HL-60/S4 (cell line): ENCODE results near the gene HDAC11.

Experiments
- in situ Hi-C: fragments of 300-500 bp; cut with MboI; formaldehyde crosslinking; loops from 2 replicates; pipeline ENCODE4 v1.14.3; 2022; ENCODE audit warnings: low sequenced_read_pairs

Gene HDAC11

DNA sequence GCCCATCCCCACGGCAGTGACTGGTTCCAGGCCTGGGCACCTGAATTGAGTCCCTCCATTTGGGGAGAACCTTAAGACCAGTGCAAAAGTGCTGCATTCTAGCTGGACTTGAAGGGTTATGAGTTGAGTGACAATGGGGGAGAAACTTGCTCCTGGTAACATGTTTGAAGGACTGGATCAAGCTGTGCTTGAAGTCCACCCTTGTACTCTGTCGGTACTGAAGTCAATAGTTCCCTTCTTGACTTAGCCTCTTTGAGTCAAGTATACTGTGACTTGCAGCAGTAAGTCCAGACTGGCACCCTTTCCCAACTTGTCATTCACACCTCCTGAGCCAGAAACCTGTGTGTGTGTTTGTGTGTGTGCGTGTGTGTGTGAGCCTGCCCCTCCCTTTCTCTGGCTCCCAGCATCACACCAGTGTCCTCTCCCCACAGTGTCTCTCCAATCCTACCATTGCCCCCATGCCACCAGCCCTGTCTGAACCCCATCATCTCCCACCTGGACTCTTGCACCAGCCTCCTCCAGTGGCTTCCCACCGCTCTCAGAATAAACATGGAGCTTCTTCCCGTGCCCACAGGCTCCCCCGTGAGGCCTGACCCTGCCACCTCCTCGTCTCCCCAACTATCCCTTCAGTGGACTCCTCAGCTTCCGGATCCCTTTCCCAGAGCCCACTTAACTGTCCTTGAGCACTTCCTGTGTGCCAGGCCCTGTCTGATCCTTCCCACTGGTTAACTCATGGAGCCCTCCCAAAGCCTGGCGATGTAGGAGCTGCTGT, 58.6 kb downstream of the HDAC11 start:
- in situ Hi-C loops: no loop called here

DNA sequence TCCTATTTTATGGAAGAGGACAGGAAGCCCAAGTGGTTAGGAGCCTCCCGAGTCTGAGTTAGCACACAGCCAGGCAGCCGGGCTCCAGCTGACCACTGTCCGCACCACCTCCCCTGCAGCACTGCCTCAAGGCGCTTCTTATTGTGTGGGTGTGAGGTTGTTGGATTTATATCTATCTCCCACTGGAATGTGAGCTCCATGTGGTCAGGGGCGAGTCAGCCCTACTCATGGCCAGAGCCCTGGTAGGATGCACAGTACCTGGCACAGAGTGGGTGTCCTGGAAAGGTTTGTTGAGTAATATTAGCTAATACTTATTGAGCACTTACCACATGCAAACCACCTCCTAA, 59.2 kb downstream of the HDAC11 start:
- in situ Hi-C loops: no loop called here

DNA sequence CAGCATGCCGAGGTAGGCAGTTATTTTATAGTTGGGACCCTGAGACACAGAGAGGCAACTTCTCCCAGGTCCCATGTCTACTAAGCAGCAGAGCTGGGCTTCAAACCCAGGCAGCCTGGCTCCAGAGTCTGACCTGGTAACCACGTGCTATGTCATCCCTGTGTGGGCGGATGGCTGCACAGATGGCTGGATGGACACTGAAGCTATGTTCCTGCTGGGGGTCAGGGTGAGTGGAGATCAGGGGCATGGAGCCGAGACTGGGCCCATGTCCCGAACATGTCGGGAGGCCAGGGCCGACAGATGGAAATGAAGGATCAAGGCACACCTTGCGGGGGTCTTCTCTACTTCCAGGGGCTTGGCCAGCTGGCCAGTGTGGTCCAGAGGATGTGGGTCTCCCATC, 59.6 kb downstream of the HDAC11 start:
- in situ Hi-C loops: no loop called here

DNA sequence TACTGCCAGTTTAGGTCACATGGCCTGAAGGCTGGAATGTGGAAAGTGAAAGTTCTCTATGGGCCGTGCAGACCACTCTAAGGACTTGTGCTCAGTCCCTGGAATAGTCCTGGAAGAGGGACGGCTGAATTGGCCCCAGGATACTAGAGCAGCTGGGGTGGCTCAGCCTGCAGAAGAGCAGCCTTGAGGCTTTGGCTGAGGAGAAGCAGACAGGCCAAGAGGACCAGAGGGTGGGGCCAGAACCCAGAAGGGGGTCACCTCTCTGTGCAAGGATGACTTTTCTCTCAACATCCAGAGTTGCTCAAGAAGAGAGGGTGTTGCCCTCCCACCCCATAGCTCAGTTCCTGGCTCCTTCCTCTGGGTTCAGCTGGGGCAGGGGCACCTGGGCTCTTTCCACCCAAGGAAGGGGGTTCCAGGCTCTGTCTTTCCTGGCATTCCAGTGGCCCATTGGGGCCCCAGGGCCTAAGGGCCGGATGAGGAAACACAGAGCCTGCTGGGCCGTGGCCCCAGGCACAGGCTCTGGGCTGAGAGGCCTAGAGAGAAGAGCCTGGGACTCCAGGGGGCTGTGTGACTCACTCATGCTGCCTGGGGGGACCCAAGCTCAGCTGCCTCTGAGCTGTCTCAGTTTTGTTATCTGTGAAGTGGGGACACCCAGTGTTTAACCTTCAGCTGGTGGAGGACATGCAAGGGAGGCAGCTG, 60.3 kb downstream of the HDAC11 start:
- in situ Hi-C loops: no loop called here

DNA sequence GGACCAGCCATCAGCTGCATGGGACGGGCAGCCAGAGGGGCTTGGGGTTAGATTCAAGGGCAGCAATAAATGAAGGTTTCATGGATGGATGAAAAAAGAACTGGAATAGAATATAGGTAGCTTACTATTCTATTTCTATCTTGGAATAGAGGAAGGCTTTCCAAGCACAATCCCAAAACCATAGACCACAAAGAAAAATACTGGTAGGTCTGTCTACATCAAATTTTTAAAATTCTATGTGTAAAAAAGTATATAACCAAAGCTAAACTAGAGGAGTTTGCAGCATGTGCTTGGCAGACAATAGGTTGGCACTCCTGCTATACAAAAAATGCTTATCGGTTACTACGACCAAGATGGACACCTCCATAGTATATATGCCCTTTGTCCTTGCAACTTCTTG, 61.6 kb downstream of the HDAC11 start:
- in situ Hi-C loops: no loop called here

DNA sequence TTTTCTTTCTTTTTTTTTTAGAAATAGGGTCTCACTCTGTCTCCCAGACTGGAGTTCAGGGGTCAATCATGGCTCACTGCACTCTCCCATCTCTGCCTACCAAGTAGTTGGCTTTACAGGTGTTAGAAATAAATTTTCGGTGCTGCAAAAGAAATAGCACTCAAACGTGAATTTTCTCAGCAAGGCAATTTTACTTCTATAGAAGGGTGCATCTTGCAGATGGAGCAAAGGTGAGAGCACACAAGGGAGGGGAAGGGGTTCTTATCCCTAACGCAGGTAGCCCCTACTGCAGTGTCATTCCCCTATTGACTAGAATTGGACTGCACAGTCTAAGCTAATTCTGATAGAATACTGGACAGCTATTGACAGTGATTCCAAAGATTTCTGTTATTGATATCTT, 62.0 kb downstream of the HDAC11 start:
- in situ Hi-C loops: no loop called here

DNA sequence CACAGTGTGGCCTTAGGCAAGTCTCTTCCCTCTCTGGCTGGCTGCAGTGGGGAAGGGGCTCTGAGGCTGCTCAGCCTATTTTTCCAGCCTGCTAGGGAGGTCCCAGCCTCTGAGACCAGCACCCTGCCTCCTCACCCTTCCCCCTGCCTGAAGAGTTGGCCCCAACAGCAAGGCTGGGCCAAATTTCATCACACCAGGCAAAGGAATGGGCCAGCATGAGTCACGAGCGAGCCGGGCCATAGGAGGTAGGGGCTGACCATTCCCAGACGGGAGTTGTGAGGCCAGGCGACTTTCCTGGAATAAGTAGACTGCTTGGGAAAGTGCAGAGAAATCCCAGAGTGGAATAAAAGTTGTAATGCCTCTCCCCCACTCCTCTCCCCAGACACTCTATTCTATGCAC, 63.1 kb downstream of the HDAC11 start:
- in situ Hi-C loops: no loop called here

DNA sequence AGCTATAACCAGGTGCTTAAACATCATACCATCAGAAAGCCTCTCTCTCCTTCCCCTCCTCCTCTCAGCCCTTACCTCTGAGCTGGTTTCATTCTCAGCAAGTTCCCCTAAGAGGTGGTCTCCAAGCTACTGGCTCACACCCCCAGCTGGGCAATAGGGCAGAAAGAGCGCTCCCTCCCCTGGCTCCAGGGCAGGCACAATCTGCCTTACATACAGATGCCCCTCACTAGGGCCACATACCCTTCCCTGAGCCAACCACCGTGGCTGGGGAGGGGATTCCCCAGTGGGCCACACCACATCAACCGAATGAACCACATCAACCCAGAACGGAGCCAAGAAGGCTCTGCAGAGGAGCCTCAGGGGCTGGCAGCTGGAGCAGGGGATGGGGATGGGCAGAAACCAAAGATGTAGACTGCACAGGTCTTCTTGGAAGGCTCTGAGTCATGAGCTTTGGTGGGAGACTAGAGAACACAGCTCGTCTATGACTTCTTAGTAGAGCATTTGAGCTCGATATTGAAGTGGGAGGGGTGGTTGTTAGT, 64.3 kb downstream of the HDAC11 start:
- in situ Hi-C loops: no loop called here

DNA sequence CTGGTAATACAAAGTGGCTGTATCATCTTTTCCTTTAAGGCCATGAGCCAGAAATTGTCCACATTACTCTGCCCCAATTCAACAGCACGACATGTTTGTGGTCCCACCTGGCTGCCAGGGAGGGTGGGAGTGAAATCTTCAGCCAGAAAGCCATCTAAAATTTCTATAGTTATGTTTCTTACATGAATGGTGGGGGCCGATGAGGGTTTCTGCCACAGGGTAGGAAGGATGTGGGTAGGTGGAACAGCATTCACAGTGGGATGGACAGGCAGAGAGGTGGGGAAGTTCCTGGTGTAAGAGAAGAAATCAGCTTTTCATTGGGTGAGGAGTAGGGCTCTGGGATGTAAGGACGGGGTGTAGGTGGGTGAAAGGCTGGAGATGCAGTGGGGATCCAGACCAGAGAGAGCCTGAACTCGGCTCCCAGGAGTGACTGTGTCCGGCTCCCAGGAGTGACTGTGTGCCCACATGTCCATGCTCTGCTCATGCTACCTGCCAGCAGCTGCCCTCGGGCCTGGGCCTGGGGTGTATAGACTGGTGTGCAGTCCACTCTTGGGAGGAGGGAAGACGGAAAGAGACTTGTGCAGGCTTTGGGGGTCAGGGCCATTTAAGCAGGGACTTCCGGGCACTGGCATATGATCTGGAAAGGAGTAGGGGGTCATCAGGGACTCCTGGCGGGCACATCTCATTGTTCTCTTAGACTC, 65.0 kb downstream of the HDAC11 start:
- in situ Hi-C loops: no loop called here

DNA sequence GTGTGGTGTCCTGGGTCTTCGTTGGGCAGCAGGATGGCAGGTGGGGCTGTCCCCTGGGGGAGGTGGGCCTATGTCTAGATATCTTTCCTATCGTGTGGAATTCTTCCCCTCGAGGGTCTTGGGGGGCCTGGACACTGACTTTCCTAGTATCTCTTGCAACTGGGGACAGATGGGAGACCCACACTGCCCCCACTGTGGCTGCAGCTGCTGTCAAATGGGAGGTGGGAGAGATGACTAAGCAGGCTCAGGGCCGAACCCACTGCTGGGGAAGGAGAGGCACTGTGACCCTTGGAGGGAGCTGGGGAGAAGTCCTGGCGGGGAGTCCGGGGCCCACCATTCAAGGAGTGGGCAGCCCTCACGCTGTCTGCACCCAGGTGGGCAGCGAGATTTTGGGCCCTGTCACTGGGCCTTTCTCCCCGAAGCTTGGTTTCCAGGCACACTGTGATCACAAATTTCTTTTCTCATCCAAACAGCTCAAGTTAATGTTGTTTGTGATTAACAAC, 65.9 kb downstream of the HDAC11 start:
- in situ Hi-C loops: no loop called here

DNA sequence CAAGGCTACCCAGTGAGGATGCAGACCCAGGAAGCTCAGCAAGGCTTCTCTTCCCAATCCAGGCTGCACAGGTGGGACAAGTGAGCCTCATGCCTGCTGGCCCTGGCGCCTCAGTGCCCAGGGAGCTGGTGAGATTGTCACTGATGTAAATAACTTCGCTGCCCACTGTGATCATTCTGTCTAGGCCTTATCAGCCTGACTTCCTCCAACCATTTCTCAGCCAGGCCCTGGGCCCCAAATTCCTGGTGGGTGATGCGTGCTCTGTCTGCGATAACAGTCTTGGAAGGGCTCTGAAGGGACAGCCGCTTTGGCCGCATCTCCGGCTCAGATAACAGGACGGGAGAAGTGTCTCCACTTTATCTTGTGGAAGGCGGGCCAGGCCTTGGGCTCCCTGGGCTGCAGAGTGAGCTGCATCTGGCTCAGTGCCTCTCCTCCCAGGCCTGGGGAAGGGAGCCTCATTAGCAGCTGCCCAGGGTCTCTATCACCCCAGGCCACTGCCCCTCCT, 66.6 kb downstream of the HDAC11 start:
- in situ Hi-C loops: no loop called here

DNA sequence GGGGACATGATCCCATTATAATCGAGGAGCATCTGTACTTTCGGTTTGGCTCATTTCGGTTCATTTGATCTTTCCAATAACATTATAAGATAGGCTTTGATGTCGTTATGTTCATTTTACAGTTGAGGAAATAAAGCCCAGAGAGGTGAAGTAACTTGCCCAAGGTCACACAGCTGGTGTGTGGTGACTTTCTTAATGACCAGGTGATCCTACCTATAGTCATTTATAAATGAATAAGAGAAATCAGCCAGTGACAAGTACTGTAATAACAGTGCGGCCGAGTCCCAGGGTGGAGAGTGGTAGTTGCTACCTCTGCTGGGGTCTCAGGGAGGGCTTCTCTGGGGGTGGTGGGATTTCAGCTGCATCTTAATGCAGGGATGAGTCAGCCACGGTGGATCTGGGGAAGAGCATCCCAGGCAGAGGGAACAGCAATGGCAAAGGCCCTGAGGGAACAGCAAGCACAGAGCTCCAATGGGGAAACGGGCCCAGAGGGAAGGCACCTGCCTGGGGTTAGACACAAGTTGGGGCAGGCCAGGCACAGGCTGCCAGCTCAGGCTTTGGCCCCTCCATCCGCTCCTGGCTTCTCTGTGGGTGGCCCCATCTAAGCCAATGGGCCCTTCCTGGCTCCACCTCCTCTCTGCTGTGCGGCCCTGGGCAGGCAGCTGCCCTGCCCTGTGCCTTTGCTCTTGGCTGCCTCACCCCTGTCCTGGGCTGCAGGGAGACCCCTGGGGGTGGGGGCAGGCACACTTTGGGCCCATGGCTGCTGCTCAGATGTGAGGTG, 67.7 kb downstream of the HDAC11 start:
- in situ Hi-C loops: no loop called here

DNA sequence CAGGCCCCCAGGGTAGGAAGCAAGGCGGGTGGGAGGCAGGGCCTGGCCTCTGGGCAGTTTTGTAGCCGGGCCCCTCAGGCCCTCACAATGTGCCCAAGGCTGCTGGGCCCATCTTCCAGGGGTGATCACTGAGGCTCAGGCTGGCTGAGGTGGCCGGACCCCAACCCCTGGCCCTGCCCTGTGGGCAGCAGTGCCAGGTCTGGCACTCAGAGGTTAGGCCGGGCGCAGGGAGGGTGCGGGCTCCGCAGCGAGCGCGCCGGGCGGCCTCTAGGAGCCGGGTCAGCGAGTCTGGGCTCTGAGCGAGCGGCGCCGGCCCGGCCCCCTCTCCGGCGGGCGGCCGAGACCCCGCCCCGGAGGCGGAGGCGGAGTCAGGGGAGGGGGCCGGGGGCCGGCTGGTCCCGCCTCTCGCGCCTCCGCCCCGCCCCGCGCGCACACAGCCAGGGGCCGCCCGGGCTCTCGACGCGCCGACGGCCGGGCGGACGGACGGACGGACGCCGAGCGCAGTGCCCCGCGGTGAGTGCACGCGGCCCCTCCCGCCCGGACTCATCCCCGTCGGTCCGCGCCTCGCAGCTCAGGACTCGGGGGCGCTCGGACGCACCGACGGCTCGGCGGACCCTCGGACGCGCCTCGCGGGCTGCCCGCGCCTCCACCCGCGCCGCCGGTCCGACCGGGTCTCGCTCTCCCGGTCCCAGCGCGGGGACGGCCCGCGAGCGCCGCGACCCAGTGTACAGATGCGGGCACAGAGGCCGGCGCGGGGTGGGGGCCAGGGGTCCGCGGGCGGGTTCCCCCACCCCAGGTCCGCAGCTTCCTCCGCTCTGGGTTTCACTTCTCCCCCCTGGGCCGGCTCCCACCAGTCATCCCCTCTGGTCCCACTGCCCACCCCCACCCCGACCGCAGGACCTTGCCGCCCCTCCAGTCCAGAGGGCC, 68.9 kb downstream of the HDAC11 start, which contains the start of gene FBLN2:
TSS of gene FBLN2 (plus strand) at position 430 of the 927 bp plus-strand sequence. CDS start 21,231 bp downstream, outside the sequence.
- in situ Hi-C loops: no loop called here

DNA sequence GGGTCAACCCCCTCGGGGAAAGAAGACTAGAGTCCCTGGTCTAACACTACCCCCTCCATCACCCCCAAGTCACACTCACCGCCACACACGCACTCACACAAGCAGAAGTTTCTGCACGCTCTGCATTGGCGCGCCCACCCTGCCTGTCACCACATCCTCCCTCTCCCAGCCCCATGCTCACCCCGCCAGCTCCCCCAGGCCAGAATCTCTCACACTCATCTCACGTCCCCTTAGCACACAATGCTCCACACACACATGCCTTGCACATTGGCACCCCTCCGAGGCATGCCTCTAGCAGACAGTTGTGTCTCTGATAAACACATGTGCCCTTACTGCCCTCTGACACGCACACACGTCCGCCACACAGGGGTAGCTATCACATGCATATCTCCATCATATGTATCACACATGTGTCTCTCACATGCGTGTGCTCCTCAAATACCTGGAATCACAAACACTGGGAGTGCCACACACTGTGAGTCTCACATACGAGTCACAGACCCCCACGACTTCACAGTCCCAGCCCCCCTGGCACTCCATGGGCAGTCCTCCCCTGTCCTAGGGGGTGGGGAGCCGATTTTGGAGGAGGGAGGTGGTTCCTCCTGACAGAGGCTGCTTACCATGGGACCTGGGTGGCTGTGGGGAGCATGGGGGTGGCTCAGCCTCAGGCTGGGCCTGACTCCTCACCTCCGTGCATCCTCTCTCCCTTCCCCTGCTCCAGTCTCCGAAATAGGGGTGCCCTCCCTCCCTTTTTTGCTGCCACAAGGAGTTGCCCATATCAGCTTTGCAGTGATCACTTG, 69.7 kb downstream of the HDAC11 start:
- in situ Hi-C loops: no loop called here

DNA sequence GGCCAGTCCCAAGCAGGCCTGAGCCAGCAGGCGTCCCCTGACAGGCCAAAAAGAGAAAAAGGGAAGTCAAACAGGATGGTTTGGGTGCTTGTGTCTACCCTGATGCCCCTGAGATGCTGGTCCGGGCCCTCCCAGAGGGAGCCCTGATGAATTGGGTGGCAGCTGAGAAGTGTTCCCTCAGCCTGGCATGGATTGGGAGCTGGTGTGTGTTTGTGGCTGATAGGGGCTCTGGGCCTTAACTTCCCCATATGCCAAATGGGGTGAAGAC, 70.3 kb downstream of the HDAC11 start:
- in situ Hi-C loops: no loop called here

DNA sequence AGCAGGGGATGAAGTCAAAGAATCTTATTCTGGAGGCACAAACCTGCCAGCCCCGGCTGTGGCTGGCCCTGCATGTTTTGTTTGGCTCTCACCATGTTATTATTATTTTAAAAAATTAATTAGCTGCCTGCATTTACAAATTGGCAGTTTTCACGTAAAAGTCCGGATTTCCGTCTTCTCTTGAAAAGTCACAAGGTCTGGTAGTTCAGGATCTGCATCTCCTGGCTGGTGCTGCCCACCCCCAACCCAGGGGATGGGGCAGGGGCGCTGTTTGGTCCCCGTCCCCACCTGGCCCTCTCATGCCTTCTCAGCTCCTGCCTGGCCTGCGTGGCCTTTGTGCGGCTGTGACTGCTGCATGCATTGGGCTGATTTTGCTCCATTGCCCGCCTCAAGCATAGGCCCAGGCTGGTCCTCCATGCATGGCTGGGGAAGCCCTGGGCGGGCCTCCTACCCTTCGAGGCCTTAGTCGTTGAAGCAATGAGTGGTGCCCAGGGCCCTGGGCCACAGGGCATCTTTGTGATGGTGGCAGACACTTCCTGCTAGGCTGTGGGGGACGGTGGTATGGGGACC, 70.8 kb downstream of the HDAC11 start:
- in situ Hi-C loops: no loop called here

DNA sequence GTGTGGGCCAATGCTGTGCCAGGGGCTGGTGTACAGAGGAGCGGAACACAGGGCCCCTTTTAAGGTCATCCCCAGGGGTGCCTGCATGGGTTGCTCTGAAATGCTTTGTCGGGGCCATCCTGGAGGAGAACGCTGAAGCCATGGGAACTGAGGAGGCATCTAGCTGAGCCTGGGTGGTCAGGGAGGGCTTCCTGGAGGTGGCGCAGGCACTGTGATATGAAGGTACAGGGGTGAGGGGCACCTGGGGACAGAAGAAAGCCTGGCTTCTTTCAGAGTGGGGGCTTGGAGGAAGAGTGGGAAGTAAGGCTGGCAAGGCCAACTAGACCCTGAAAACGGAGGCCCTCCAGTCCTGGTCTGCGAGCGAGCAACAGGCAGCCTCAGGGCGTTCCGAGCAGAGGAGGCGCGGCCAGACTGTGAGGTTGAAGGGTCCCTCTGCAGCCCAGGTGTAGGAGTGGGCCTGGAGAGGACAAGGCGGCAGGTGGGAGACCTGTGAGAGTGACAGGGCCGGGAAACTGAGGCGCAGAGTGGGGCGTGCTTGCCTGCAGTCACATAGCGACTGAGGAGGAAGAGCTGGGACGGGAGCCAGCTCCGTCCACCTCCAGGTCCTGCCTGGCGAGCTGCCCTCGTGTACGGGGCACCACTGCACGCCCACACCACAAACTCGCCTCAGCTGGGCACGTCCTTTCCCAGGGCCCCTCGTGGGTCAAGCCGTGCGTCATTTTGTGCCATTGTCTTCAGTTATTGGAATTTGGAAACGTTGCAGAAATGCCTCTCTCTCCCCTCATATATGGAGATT, 72.9 kb downstream of the HDAC11 start:
- in situ Hi-C loops: no loop called here

DNA sequence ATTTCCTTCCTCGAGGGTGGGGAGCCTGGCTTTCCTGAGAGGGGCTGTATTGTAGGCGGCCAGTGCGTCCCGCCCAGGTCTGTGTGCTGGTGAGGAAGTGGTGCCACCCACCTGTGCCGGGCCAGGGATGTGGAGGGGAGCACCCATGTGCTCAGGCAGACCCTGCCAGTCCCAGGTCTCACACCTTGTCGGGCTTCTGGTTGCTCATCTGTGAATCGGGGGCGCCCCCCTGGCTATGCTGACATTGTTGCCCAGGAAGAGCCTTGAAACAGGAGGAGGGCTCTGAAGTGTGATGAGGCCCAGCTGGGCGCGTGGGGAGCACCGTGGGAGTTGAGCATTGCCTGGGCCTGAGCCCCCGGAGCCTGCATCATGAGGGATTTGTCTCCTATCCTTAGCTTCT, 73.6 kb downstream of the HDAC11 start:
- in situ Hi-C loops: no loop called here
